Stomach (tissue), 9 donors: Measurements from ENCODE around the gene TECPR1. TPM values are rescaled to one million over a fixed set of nuclear protein-coding genes. Genes with fewer than 3 reads are reported as not detected.
A peak's percentile ranks its signal among the peaks of the same experiment; 100 is the strongest.

Experiments used
- DNase-seq, 2 donors: peaks; one replicate each; pipeline versions ENCODE4 v3.0.0 to v3.0.0-alpha.2; 2013 to 2019
- H3K27ac ChIP-seq, 5 donors: fragments of 200-600 bp in 4 of 5; sonication (generic) in 4 of 5; one replicate each; pipeline ENCODE4 v1.5.1; 2013 to 2019; ENCODE audit warnings: mild to moderate bottlenecking in 1 of 5, moderate library complexity in 1 of 5
- H3K27me3 ChIP-seq, 3 donors: fragments of 200-600 bp; sonication (generic); one replicate each; pipeline ENCODE4 v1.5.1; 2017 to 2019; ENCODE audit warnings: mixed run types in 1 of 3
- H3K36me3 ChIP-seq, 4 donors: fragments of 200-600 bp; sonication (generic); 1 replicate in 3 of 4; 2 replicates in 1 of 4; pipeline ENCODE4 v1.5.1; 2016 to 2019
- H3K4me1 ChIP-seq, 4 donors: fragments of 200-600 bp; sonication (generic); one replicate each; pipeline ENCODE4 v1.5.1; 2016 to 2019
- H3K4me3 ChIP-seq, 4 donors: fragments of 200-600 bp; sonication (generic) in 3 of 4; one replicate each; pipeline ENCODE4 v1.5.1; 2016 to 2019; ENCODE audit warnings: mild to moderate bottlenecking in 1 of 4
- H3K9me3 ChIP-seq, 4 donors: fragments of 200-600 bp; sonication (generic); one replicate each; pipeline ENCODE4 v1.5.1; 2016 to 2019
- CTCF ChIP-seq, 7 experiments: fragments of 450-650 bp in 4 of 7; fragments of 200-600 bp in 3 of 7; sonication (generic) in 3 of 7; IDR thresholded peaks; one replicate each; pipeline ENCODE4 v1.5.1; 2016 to 2019; ENCODE audit warnings: antibody characterized with exemption in 7 of 7, control low read depth in 2 of 7, mild to moderate bottlenecking in 1 of 7
- EP300 ChIP-seq: sonication (generic); formaldehyde crosslinking; IDR thresholded peaks from one replicate; pipeline ENCODE4 v1.6.1; 2017; ENCODE audit warnings: antibody characterized with exemption
- POLR2A ChIP-seq, 4 donors: fragments of 450-650 bp; IDR thresholded peaks; one replicate each; pipeline ENCODE4 v1.6.1; 2016; ENCODE audit warnings: antibody characterized with exemption in 4 of 4, control low read depth in 2 of 4, mild to moderate bottlenecking in 1 of 4, moderate library complexity in 1 of 4
- POLR2AphosphoS5 ChIP-seq, 3 donors: sonication (generic); formaldehyde crosslinking; IDR thresholded peaks; one replicate each; pipeline ENCODE4 v1.6.1; 2016; ENCODE audit warnings: antibody characterized with exemption in 3 of 3
- WGBS, 5 donors: extraction: QIAGEN DNeasy Blood & Tissue Kit in 3 of 5; methylation state at CpG; one replicate each; pipeline versions ENCODE4 v1.1.5 to v1.1.7; 2013 to 2018; 5-methylcytosine and 5-hydroxymethylcytosine counted together
- intact Hi-C: fragments of 100-400 bp; cut with DNase I; formaldehyde crosslinking; loops from one replicate; pipeline ENCODE4 v1.15.1; 2023; ENCODE audit warnings: low total_unique reads
- polyA plus RNA-seq, 3 donors: library from polyadenylated mRNA; stranded (reverse); fragments of 200-250 nt; gene quantifications; one replicate each; pipeline ENCODE4 v1.2.3, GENCODE V29; 2013
- total RNA-seq, 5 donors: library from RNA; depleted of rRNA; stranded (reverse); fragments of >200 nt; gene quantifications; one replicate each; pipeline versions ENCODE4 v1.1.0 to v1.2.3, GENCODE V29; 2014 to 2016
- donor health status: healthy with polysubstance abuse.
- donor health status: Bipolar disorder and iron deficiency.
- donor health status: healthy.

TECPR1 gene
- total and polyA plus RNA-seq, 8 donors = 8.8 to 70.7 (median 28.8) TPM

DNA sequence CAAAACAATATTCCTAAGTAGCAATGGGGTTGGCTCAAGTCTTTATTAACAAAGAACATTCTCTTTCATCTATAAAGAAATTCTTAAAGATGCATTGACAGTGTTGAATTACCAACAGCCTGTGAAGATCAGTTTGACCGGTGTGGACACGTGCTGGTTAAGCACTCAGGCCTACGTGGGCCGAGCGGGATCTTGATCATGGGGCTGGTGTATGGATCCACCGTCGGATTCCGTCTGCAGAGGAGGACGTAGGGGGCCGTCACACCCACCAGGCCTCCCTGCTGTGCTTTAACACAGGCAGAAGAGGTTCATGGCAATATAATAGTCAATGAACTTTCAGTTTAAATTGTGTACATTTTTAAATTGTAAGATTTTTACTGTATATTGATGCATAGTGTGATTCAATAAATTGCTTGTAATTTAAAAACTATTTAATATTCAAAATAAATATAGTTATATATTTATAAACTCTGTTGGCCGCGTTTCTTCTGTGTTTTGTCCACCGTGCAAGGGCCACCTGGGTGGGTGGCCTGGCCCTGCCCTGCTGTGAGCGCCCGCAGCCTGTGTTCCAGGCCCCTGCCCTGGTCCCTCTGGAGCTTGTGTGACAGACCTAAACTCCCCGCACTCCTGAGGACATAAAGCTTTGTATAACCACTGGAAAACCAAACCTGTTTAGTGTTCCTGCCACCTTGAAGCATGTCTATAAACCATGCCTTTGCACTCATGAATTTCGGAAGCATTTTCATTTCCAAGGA, 42.7 kb downstream of the TECPR1 start:
- intact Hi-C loops = no loop called here
- no peak for DNase-seq

DNA sequence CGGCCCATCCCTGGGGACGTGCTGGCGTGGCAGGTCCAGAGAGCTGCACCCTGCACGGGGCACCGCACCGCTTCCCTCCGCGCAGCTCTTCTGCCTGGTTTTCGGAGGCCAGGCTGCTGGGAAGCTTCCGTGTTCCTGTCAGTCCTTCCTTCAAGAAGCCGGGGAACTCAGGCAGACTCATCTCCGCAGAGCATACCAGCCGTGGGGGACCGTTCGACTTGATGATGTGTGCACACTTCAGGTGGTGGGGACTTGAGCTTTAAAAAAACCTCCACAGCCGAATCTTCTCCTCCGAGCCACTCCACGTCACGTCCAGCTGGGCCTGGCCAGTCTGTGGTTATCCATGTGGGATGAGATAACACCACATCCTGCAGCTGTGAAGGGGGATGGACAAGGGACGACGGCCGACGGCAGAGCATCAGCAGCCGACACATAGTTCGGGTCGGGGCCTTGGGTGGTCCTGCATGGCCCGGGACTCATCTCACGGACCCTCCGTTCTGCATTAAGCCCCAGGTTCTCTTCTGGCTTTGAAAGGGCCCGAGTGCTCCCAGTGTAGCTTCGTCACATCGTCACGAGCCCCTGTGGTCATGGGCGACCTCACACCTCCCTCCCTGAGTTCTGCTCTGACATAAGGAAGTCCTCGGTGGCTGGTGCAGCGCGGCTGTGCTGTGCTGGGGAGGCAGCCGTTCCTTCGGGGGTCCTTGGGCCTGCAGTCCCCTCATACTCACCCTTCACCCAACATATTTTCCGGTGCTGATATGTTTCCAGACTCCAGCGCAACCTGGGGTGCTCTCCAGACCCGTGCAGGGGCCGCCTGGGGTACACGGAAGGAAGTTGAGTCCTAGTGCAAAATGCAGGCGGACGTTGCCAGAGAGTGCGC, 45.3 kb downstream of the TECPR1 start:
- intact Hi-C loops = no loop called here
- WGBS, 5 donors = 92 to 95% (median 92%) methylated on average over 47 of the region's 47 CpGs
- H3K27ac ChIP-seq = no peak overlapping the region
- H3K36me3 ChIP-seq = peaks cover 27 to 58% (median 54%) of the 10 kb centered on the region in 4 donors
- TF ChIP-seq POLR2A (IDR thresholded peaks at IDR 0.05) (no peak), POLR2AphosphoS5 (IDR thresholded peaks at IDR 0.05) (no peak), CTCF (IDR thresholded peaks at IDR 0.05) (no peak), EP300 (no peak)
- no peaks in the 10 kb centered on the region for H3K9me3 ChIP-seq
- no peak overlapping the region for H3K4me3 ChIP-seq
- no peak for DNase-seq
- H3K27me3 ChIP-seq = peaks cover 0 to 15% (median 6%) of the 10 kb centered on the region in 3 donors
- peaks cover 17 to 47% (median 20%) of the 10 kb centered on the region in 4 donors for H3K4me1 ChIP-seq

More for the DNA sequence above, 42.7 kb downstream of the TECPR1 start:
- Histone ChIP-seq H3K36me3 (peaks cover 12 to 37% (median 36%) of the 10 kb centered on the region in 4 donors), H3K9me3 (no peaks in the 10 kb centered on the region), H3K4me1 (peaks cover 22 to 42% (median 33%) of the 10 kb centered on the region in 4 donors), H3K27me3 (peaks cover 0 to 22% (median 7%) of the 10 kb centered on the region in 3 donors), H3K27ac (no peak overlapping the region), H3K4me3 (no peak overlapping the region)
- WGBS, 5 donors = 90 to 95% (median 92%) methylated on average over 17 of the region's 17 CpGs
- TF ChIP-seq POLR2AphosphoS5 (IDR thresholded peaks at IDR 0.05) = no peak
- no peak for TF ChIP-seq POLR2A (IDR thresholded peaks at IDR 0.05)
- no peak for TF ChIP-seq EP300
- TF ChIP-seq CTCF (IDR thresholded peaks at IDR 0.05) = no peak

DNA sequence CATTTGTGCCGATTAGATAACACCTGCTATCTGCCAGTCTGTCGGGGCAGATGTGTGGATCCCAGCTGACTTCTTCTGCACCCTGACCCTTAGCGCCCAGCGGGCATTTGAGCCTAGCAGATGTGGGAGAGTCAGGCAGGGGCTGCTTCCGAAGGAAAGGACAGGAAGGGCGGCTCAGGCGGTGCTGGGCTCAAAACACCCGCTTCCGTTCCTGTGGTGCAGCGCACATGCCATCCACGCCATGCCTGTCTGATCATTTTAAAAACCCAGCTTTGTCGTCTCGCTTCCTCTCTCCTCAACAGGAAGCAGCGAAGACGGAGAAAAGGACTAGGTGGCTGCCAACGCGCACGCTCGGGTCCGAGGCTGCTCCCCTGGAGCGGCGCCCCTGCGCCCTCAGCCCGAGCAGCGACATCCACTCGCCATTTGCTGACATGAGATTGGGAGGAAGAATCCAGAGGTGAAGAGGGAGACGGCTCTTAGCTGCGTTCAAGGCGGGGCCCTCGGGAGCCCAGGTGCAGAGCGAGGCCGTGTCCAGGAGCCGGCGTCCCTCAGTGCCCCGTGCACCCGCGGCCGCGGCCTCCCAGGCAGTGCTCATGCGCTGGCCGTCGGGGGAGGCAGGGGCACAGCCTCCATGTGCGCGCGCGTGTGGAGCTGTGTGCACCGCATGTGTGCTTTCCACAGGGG, 46.7 kb downstream of the TECPR1 start:
- Histone ChIP-seq H3K36me3 (peaks cover 27 to 59% (median 54%) of the 10 kb centered on the region in 4 donors), H3K27ac (no peak overlapping the region), H3K27me3 (peaks cover 0 to 1% (median 0%) of the 10 kb centered on the region in 3 donors), H3K9me3 (no peaks in the 10 kb centered on the region), H3K4me1 (peaks cover 8 to 35% (median 9%) of the 10 kb centered on the region in 4 donors), H3K4me3 (no peak overlapping the region)
- no peak for DNase-seq
- intact Hi-C loops = no loop called here
- TF ChIP-seq EP300 (no peak), POLR2A (IDR thresholded peaks at IDR 0.05) (no peak), POLR2AphosphoS5 (IDR thresholded peaks at IDR 0.05) (no peak), CTCF (IDR thresholded peaks at IDR 0.05) (no peak)
- 85 to 93% (median 89%) methylated on average over 47 of the region's 47 CpGs for WGBS, 5 donors

GRCh38 chr7:98204670-98205069, 47.4 kb downstream of the TECPR1 start:
- peak overlapping the region in 2 of 5 donors; percentile 2 to 16 for H3K27ac ChIP-seq
- intact Hi-C loops = no loop called here
- peaks cover 7 to 34% (median 8%) of the 10 kb centered on the region in 4 donors for H3K4me1 ChIP-seq
- no peak overlapping the region for H3K4me3 ChIP-seq
- peaks cover 27 to 59% (median 55%) of the 10 kb centered on the region in 4 donors for H3K36me3 ChIP-seq
- H3K27me3 ChIP-seq = no peaks in the 10 kb centered on the region
- no peaks in the 10 kb centered on the region for H3K9me3 ChIP-seq
- TF ChIP-seq CTCF (IDR thresholded peaks at IDR 0.05) (no peak), POLR2A (IDR thresholded peaks at IDR 0.05) (no peak), POLR2AphosphoS5 (IDR thresholded peaks at IDR 0.05) (no peak), EP300 (no peak)
- 53 to 79% (median 65%) methylated on average over 11 of the region's 11 CpGs for WGBS, 5 donors
- no peak for DNase-seq
